SK-N-SH (cell line): Measurements from ENCODE around the gene HOXA1. TPM values are rescaled to one million over a fixed set of nuclear protein-coding genes. Genes with fewer than 3 reads are reported as not detected.

Experiments
- CTCF ChIA-PET: fragments of 300-600, 350-600 bp; formaldehyde crosslinking; extraction: SDS; loops from one replicate; lab custom pipeline; 2021; lab: Yijun Ruan, JAX
- POLR2A ChIA-PET: fragments of 350-600 bp; sonication (Branson Sonifier 250); formaldehyde crosslinking; extraction: SDS; loops from one replicate; lab custom pipeline; 2020; ENCODE audit warnings: antibody characterized with exemption, inconsistent platforms; lab: Yijun Ruan, JAX
- DNase-seq: peaks from one replicate; pipeline ENCODE4 v3.0.0; 2012
- H2AFZ ChIP-seq: fragments of 200-600 bp; sonication (generic); 2 replicates; pipeline ENCODE4 v1.8.1; 2016; ENCODE audit warnings: antibody characterized with exemption, mild to moderate bottlenecking, low read depth
- H3F3A ChIP-seq: fragments of 200-600 bp; sonication (generic); replicated peaks from 2 replicates; pipeline ENCODE3; 2016; ENCODE audit warnings: antibody characterized with exemption, mild to moderate bottlenecking; ENCODE audit not compliant: insufficient read depth
- H3K27ac ChIP-seq, 2 experiments: fragments of 200-500 bp in 1 of 2; fragments of 200-600 bp in 1 of 2; sonication (Bioruptor generic) in 1 of 2; sonication (generic), shearing (Covaris generic) in 1 of 2; 2 replicates each; pipeline versions ENCODE4 v1.5.1 to v1.6.1; 2014 to 2016; ENCODE audit warnings: low read depth in 2 of 2, inconsistent platforms in 1 of 2, low read length in 1 of 2, mild to moderate bottlenecking in 1 of 2, mixed read lengths in 1 of 2
- H3K27me3 ChIP-seq: fragments of 200-600 bp; sonication (generic), shearing (Covaris generic); 2 replicates; pipeline ENCODE4 v1.6.1; 2016; ENCODE audit warnings: mixed run types; ENCODE audit not compliant: insufficient read depth
- H3K36me3 ChIP-seq, 2 experiments: fragments of 200-500 bp in 1 of 2; fragments of 200-600 bp in 1 of 2; sonication (Bioruptor generic) in 1 of 2; sonication (generic) in 1 of 2; replicated peaks in 1 of 2; 2 replicates each; pipeline versions ENCODE3 to v1.5.1; 2014 to 2016; ENCODE audit warnings: low read length in 1 of 2, mild to moderate bottlenecking in 1 of 2; ENCODE audit not compliant: insufficient read depth in 2 of 2, control insufficient read depth in 1 of 2
- H3K4me1 ChIP-seq, 2 experiments: fragments of 200-500 bp in 1 of 2; fragments of 200-600 bp in 1 of 2; sonication (Bioruptor generic) in 1 of 2; sonication (generic), shearing (Covaris generic) in 1 of 2; 2 replicates each; pipeline versions ENCODE4 v1.5.1 to v1.6.1; 2014 to 2016; ENCODE audit warnings: low read depth in 1 of 2, low read length in 1 of 2, mixed run types in 1 of 2; ENCODE audit not compliant: insufficient read depth in 2 of 2, control insufficient read depth in 1 of 2
- H3K4me2 ChIP-seq: fragments of 200-600 bp; sonication (generic), shearing (Covaris generic); 2 replicates; pipeline ENCODE4 v1.6.1; 2017; ENCODE audit warnings: mixed run types
- H3K4me3 ChIP-seq, 2 experiments: fragments of 200-500 bp in 1 of 2; fragments of 200-600 bp in 1 of 2; sonication (Bioruptor generic) in 1 of 2; sonication (generic), shearing (Covaris generic) in 1 of 2; 2 replicates each; pipeline versions ENCODE4 v1.5.1 to v1.8.1; 2014 to 2016; ENCODE audit warnings: low read depth in 2 of 2, inconsistent platforms in 1 of 2, low read length in 1 of 2, mild to moderate bottlenecking in 1 of 2, mixed read lengths in 1 of 2, moderate library complexity in 1 of 2
- H3K79me2 ChIP-seq: fragments of 200-600 bp; sonication (generic); 2 replicates; pipeline ENCODE4 v1.8.1; 2017; ENCODE audit warnings: mild to moderate bottlenecking; ENCODE audit not compliant: insufficient read depth
- H3K9ac ChIP-seq: fragments of 200-600 bp; sonication (generic); 2 replicates; pipeline ENCODE4 v1.6.1; 2017; ENCODE audit warnings: mixed run types
- H3K9me2 ChIP-seq: fragments of 200-600 bp; sonication (generic); 2 replicates; pipeline ENCODE4 v1.6.1; 2017; ENCODE audit warnings: mixed run types
- H3K9me3 ChIP-seq: fragments of 200-600 bp; sonication (generic); 2 replicates; pipeline ENCODE4 v1.6.1; 2017; ENCODE audit warnings: mixed run types, mild to moderate bottlenecking, moderate library complexity
- H4K20me1 ChIP-seq: fragments of 200-600 bp; sonication (generic); 2 replicates; pipeline ENCODE4 v1.6.1; 2017; ENCODE audit warnings: mild to moderate bottlenecking, mixed run types; ENCODE audit not compliant: insufficient read depth
- CHD2 ChIP-seq: fragments of 150-350 bp; IDR thresholded peaks from 2 replicates; pipeline ENCODE4 v1.6.1; 2018; ENCODE audit warnings: low read length; ENCODE audit not compliant: partially characterized antibody
- CTCF ChIP-seq: fragments of 200-600 bp; sonication (generic); IDR thresholded peaks from 2 replicates; pipeline ENCODE4 v1.6.1; 2017; ENCODE audit warnings: antibody characterized with exemption, mild to moderate bottlenecking, moderate library complexity
- FOSL2 ChIP-seq: IDR thresholded peaks from 2 replicates; pipeline ENCODE4 v1.4.0; 2012; ENCODE audit warnings: low read depth, mild to moderate bottlenecking, moderate library complexity, borderline replicate concordance
- POLR2AphosphoS5 ChIP-seq: IDR thresholded peaks from 2 replicates; pipeline ENCODE4 v1.6.1; 2012; ENCODE audit warnings: low read depth, low read length
- RCOR1 ChIP-seq: fragments of 150-350 bp; IDR thresholded peaks from 2 replicates; pipeline ENCODE4 v1.6.1; 2017; ENCODE audit warnings: antibody characterized with exemption, low read length
- TAF1 ChIP-seq: IDR thresholded peaks from 2 replicates; pipeline ENCODE4 v1.6.1; 2012; ENCODE audit warnings: low read depth, mild to moderate bottlenecking, low read length, moderate library complexity, borderline replicate concordance
- USF1 ChIP-seq: IDR thresholded peaks from 2 replicates; pipeline ENCODE4 v1.4.0; 2012; ENCODE audit warnings: low read depth, borderline replicate concordance
- WGBS: methylation state at CpG from one replicate; pipeline ENCODE4 v1.1.6; 2017; ENCODE audit warnings: low lambda C conversion rate; 5-methylcytosine and 5-hydroxymethylcytosine counted together
- polyA plus RNA-seq, 3 experiments: library from polyadenylated mRNA; depleted of rRNA; stranded (reverse); fragments of >200 nt; gene quantifications; 2 replicates each; pipeline ENCODE4 v1.2.3, GENCODE V29; 2012

Gene HOXA1
- polyA plus RNA-seq, 1 of the 3 experiments (the other 2 are of a cell fraction) = not detected

GRCh38 chr7:27125986-27126394 is 30.2 kb upstream of the HOXA1 start:
- Histone ChIP-seq H3K4me3 (no peak overlapping the region), H3K9me2 (no peaks in the 10 kb centered on the region)
- TF ChIP-seq CTCF (no peak), RCOR1 (no peak)
- TF ChIP-seq, all 33 proteins: peak for 0
- POLR2A ChIA-PET = interaction anchor here (0.7 kb wide), 1 partner anchor 406 kb away, joined by 3 read pairs; no protein-coding TSS in a partner anchor
- CTCF ChIA-PET = interaction anchor here (0.7 to 3.4 kb wide), 2 partner anchors 36 to 334 kb away, joined by 3 to 18 read pairs; no protein-coding TSS in a partner anchor
- WGBS = 9% methylated on average over 5 of the region's 5 CpGs
- H3K9me3 ChIP-seq = no peaks in the 10 kb centered on the region
- no peaks in the 10 kb centered on the region for H4K20me1 ChIP-seq
- no peaks in the 10 kb centered on the region for H3K36me3 ChIP-seq
- H3K79me2 ChIP-seq = no peaks in the 10 kb centered on the region
- no peak overlapping the region for H3K9ac ChIP-seq
- H3F3A ChIP-seq = no peaks in the 10 kb centered on the region
- DNase-seq = no peak
- no peak overlapping the region for H2AFZ ChIP-seq
- H3K27ac ChIP-seq = no peak overlapping the region
- no peak overlapping the region for H3K4me2 ChIP-seq
- H3K27me3 ChIP-seq = peaks cover 91% of the 10 kb centered on the region
- peaks cover 0 to 1% of the 10 kb centered on the region in 2 experiments; a peak in 1 of 4 replicates for H3K4me1 ChIP-seq

- Histone ChIP-seq H3K4me3 (no peak overlapping the region), H3K27me3 (peaks cover 93% of the 10 kb centered on the region), H3K4me1 (no peaks in the 10 kb centered on the region), H3K27ac (no peak overlapping the region), H4K20me1 (no peaks in the 10 kb centered on the region), H3F3A (no peaks in the 10 kb centered on the region), H3K9me3 (no peaks in the 10 kb centered on the region), H3K79me2 (no peaks in the 10 kb centered on the region), H2AFZ (no peak overlapping the region), H3K36me3 (no peaks in the 10 kb centered on the region), H3K9ac (no peak overlapping the region), H3K9me2 (no peaks in the 10 kb centered on the region), H3K4me2 (no peak overlapping the region)
- WGBS = 8% methylated on average over 8 of the region's 8 CpGs
- ChIA-PET CTCF (interaction anchor here (1.5 kb wide), 1 partner anchor 15 kb away, joined by 4 read pairs; no protein-coding TSS in a partner anchor), POLR2A (no interaction called here)
- no peak for DNase-seq
- no peak for TF ChIP-seq CHD2
- TF ChIP-seq FOSL2 = no peak
- no peak for TF ChIP-seq POLR2AphosphoS5
Observed at GRCh38 chr7:27124902-27125689, 29.3 kb upstream of the HOXA1 start.

GRCh38 chr7:27124096-27124901 is 28.5 kb upstream of the HOXA1 start:
- no peaks in the 10 kb centered on the region for H3K9me3 ChIP-seq

More at GRCh38 chr7:27124096-27124901, 28.5 kb upstream of the HOXA1 start:
- no peaks in the 10 kb centered on the region for H3K9me2 ChIP-seq
- TF ChIP-seq USF1 (0 out of 2 replicates have a peak, but pooled peaks have one; percentile 11), TAF1 (no peak)
- no peaks in the 10 kb centered on the region for H3K4me1 ChIP-seq
- no peaks in the 10 kb centered on the region for H3K79me2 ChIP-seq
- H3K27me3 ChIP-seq = peaks cover 94% of the 10 kb centered on the region
- POLR2A ChIA-PET = no interaction called here
- DNase-seq = no peak
- no peak overlapping the region for H3K4me3 ChIP-seq
- CTCF ChIA-PET = interaction anchor here (0.5 to 1.5 kb wide), 2 partner anchors 14 to 88 kb away, joined by 4 read pairs; no protein-coding TSS in a partner anchor
- no peak overlapping the region for H2AFZ ChIP-seq
- H3K27ac ChIP-seq = no peak overlapping the region
- H3K36me3 ChIP-seq = no peaks in the 10 kb centered on the region
- H3F3A ChIP-seq = no peaks in the 10 kb centered on the region
- no peak overlapping the region for H3K4me2 ChIP-seq
- H3K9ac ChIP-seq = no peak overlapping the region
- WGBS = 15% methylated on average over 43 of the region's 43 CpGs
- H4K20me1 ChIP-seq = no peaks in the 10 kb centered on the region
